ENCODE results near the gene CDH3. TPM values are rescaled to one million over a fixed set of nuclear protein-coding genes. Genes with fewer than 3 reads are reported as not detected.

CDH3 gene
- total and polyA plus RNA-seq, 2 of the 13 experiments (the other 11 are each of a cell fraction or from before 2014, with no cell fraction given): 0.11 TPM; not detected in 1

GRCh38 chr16:68744744-68745280, 99.7 kb downstream of the CDH3 start (continued):
- peak; percentile 64; the same call in 1 of the 2 replicates for TF ChIP-seq ZFP37 (CRISPR knock-in tag; IDR thresholded peaks at IDR 0.05; ENCODE audit: borderline replicate concordance)
- peak; percentile 97 for TF ChIP-seq JUN (CRISPR knock-in tag; IDR thresholded peaks at IDR 0.05)
- no peak for TF ChIP-seq ATF7 (IDR thresholded peaks at IDR 0.05)
- peak; percentile 84 for TF ChIP-seq ATF7 (CRISPR knock-in tag; IDR thresholded peaks at IDR 0.05)
- peak; percentile 74 for TF ChIP-seq KDM2A (CRISPR knock-in tag; IDR thresholded peaks at IDR 0.05; ENCODE audit: borderline replicate concordance, low read depth)
- no peak for TF ChIP-seq ZFP36L2 (CRISPR knock-in tag; IDR thresholded peaks at IDR 0.05)
- TF ChIP-seq KDM1A (CRISPR knock-in tag; IDR thresholded peaks at IDR 0.05): peak; percentile 73
- TF ChIP-seq FOXC1 (CRISPR knock-in tag; IDR thresholded peaks at IDR 0.05; ENCODE audit: borderline replicate concordance): peak; percentile 84
- peak; percentile 83; the same call in 1 of the 2 replicates for TF ChIP-seq ZNF746 (CRISPR knock-in tag; IDR thresholded peaks at IDR 0.05)
- peak; percentile 50; the same call in 1 of the 2 replicates for TF ChIP-seq ZNF766 (CRISPR knock-in tag; IDR thresholded peaks at IDR 0.05; ENCODE audit: borderline replicate concordance)
- TF ChIP-seq ZNF280D (CRISPR knock-in tag; IDR thresholded peaks at IDR 0.05): no peak
- peak; percentile 62; the same call in 1 of the 2 replicates for TF ChIP-seq HNF4G (IDR thresholded peaks at IDR 0.05; ENCODE audit: borderline replicate concordance, low read depth, low read length)
- TF ChIP-seq HNF4G (CRISPR knock-in tag; IDR thresholded peaks at IDR 0.05; ENCODE audit: borderline replicate concordance, low read depth): peak; percentile 82; the same call in 1 of the 2 replicates
- no peak; the same call in 1 of the 2 replicates for TF ChIP-seq ZNF329 (CRISPR knock-in tag; IDR thresholded peaks at IDR 0.05; ENCODE audit: low read depth)
- peak; percentile 94 for TF ChIP-seq ZMAT3 (CRISPR knock-in tag; conservative IDR thresholded peaks at IDR 0.05)
- TF ChIP-seq ZSCAN12 (CRISPR knock-in tag; IDR thresholded peaks at IDR 0.05): no peak; the same call in 1 of the 2 replicates
- peak in 1 of 2 experiments; percentile 52; a peak in 1 of 4 replicates for TF ChIP-seq REST (IDR thresholded peaks at IDR 0.05; ENCODE audit: borderline replicate concordance in 1 of 2, low read depth in 1 of 2, low read length in 2 of 2)
- peak; percentile 95 for TF ChIP-seq NFKBIZ (CRISPR knock-in tag; IDR thresholded peaks at IDR 0.05)
- no peak; the same call in 1 of the 2 replicates for TF ChIP-seq ZNF788 (CRISPR knock-in tag; IDR thresholded peaks at IDR 0.05; ENCODE audit: borderline replicate concordance)
